ENCODE data around the gene PDE3A. TPM values are rescaled to one million over a fixed set of nuclear protein-coding genes. Genes with fewer than 3 reads are reported as not detected.

PDE3A gene
- total RNA-seq, 1 donor from 2014 or later = 161 TPM

DNA sequence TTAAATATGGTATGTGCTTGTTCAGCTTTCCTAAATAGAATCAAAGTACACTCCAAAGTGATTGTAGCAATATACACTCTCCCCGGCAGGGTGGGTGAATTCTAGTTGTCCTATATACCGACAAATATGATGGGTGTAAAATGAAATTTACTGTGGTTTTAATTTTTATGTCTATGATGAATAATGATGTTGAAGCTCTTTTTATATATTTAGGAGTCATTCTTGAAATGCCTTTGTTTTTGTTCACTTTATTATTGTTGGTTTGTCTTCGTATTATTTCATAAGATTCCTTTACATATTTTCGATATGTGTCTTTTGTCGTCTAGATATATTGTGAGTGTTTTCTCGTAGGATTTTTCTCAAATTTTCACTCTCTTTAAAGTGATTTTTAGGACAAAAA, 105.7 kb downstream of the PDE3A start:
- intact Hi-C loops (cut with micrococcal nuclease) = no loop called here
- DNase-seq = no peak
- Histone ChIP-seq H3K9me3 (replicated peaks) (no peaks in the 10 kb centered on the region), H3K36me3 (no peaks in the 10 kb centered on the region), H3K4me1 (peaks cover 97% of the 10 kb centered on the region), H3K4me3 (no peak overlapping the region), H3K27me3 (ENCODE audit: low read depth) (no peaks in the 10 kb centered on the region), H3K27ac (replicated peaks) (peak overlapping the region; percentile 56)
- no peak for TF ChIP-seq CTCF (IDR thresholded peaks at IDR 0.05; ENCODE audit: borderline replicate concordance)

DNA sequence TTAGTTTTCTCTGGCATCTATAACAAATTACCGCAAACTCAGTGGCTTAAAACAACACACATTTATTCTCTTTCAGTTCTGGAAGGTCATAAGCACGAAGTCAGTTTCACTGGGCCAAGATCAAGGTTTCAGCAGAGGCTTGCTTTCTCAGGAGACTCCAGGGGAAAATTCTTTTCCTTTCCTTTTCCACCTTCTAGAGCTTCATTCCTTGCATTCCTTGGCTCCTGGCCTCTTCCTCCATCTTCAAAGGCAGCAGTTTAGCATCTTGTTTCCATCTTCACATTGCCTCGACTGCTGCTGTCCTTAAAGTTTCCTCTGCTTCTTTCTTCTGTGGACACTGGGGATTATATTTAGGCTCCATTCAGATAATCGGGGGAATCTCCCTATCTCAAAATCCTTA, 106.1 kb downstream of the PDE3A start:
- DNase-seq = no peak
- peak overlapping the region; percentile 43 for H3K27ac ChIP-seq (replicated peaks)
- peaks cover 97% of the 10 kb centered on the region for H3K4me1 ChIP-seq
- no peak overlapping the region for H3K4me3 ChIP-seq
- no peak for TF ChIP-seq CTCF (IDR thresholded peaks at IDR 0.05; ENCODE audit: borderline replicate concordance)
- no peaks in the 10 kb centered on the region for H3K27me3 ChIP-seq (ENCODE audit: low read depth)
- intact Hi-C loops (cut with micrococcal nuclease) = no loop called here
- no peaks in the 10 kb centered on the region for H3K36me3 ChIP-seq
- H3K9me3 ChIP-seq (replicated peaks) = no peaks in the 10 kb centered on the region

GRCh38 chr12:20475542-20475941, 107.2 kb downstream of the PDE3A start:
- H3K9me3 ChIP-seq (replicated peaks) = no peaks in the 10 kb centered on the region
- peak overlapping the region; percentile 9 for H3K27ac ChIP-seq (replicated peaks)
- intact Hi-C loops (cut with micrococcal nuclease) = no loop called here
- TF ChIP-seq CTCF (IDR thresholded peaks at IDR 0.05; ENCODE audit: borderline replicate concordance) = no peak
- DNase-seq = no peak
- peaks cover 97% of the 10 kb centered on the region for H3K4me1 ChIP-seq
- peak overlapping the region; percentile 0 for H3K4me3 ChIP-seq
- H3K27me3 ChIP-seq (ENCODE audit: low read depth) = no peaks in the 10 kb centered on the region
- H3K36me3 ChIP-seq = no peaks in the 10 kb centered on the region

GRCh38 chr12:20476551-20476950, 108.2 kb downstream of the PDE3A start:
- Histone ChIP-seq H3K27me3 (ENCODE audit: low read depth) (no peaks in the 10 kb centered on the region), H3K36me3 (no peaks in the 10 kb centered on the region), H3K27ac (replicated peaks) (no peak overlapping the region), H3K4me1 (peaks cover 92% of the 10 kb centered on the region), H3K4me3 (no peak overlapping the region), H3K9me3 (replicated peaks) (no peaks in the 10 kb centered on the region)
- TF ChIP-seq CTCF (IDR thresholded peaks at IDR 0.05; ENCODE audit: borderline replicate concordance) = no peak
- no peak for DNase-seq
- intact Hi-C loops (cut with micrococcal nuclease) = no loop called here

DNA sequence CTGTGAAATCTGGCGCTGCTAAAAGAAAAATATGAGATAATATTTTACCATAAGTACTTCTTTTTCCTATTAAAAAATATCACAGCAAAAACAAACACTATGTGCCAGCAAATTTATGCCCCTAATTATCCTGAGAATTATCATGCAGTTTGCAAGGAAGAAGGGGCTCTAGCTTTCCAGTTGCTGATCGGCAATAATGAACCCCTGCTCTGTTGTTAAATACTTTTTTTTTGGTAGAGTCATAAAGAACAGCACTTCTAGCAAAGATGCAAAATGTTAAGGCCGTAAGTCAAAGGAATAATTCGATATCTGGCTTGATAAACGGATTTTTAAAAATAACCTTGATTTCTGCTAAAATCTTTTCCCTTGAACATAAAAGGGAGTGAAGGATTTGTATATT, 108.9 kb downstream of the PDE3A start:
- H3K27me3 ChIP-seq (ENCODE audit: low read depth) = no peaks in the 10 kb centered on the region
- intact Hi-C loops (cut with micrococcal nuclease) = no loop called here
- peak overlapping the region; percentile 39 for H3K27ac ChIP-seq (replicated peaks)
- H3K4me1 ChIP-seq = peaks cover 88% of the 10 kb centered on the region
- H3K36me3 ChIP-seq = no peaks in the 10 kb centered on the region
- H3K9me3 ChIP-seq (replicated peaks) = no peaks in the 10 kb centered on the region
- H3K4me3 ChIP-seq = no peak overlapping the region
- TF ChIP-seq CTCF (IDR thresholded peaks at IDR 0.05; ENCODE audit: borderline replicate concordance) = no peak
- DNase-seq = no peak

- no peak for TF ChIP-seq CTCF (IDR thresholded peaks at IDR 0.05; ENCODE audit: borderline replicate concordance)
- H3K27me3 ChIP-seq (ENCODE audit: low read depth) = no peaks in the 10 kb centered on the region
- no peaks in the 10 kb centered on the region for H3K9me3 ChIP-seq (replicated peaks)
- intact Hi-C loops (cut with micrococcal nuclease) = no loop called here
- no peak overlapping the region for H3K4me3 ChIP-seq
- H3K4me1 ChIP-seq = peaks cover 88% of the 10 kb centered on the region
- H3K27ac ChIP-seq (replicated peaks) = peak overlapping the region; percentile 39
- H3K36me3 ChIP-seq = no peaks in the 10 kb centered on the region
- DNase-seq = no peak
Measured at GRCh38 chr12:20477672-20478071, 109.3 kb downstream of the PDE3A start.
